BLaER1 (cell line): ENCODE measurements around the gene PLIN1.

Source experiments
- H3K27ac ChIP-seq: shearing (Covaris generic); formaldehyde crosslinking; 2 replicates; pipeline ENCODE4 v1.8.1; 2022
- H3K27me3 ChIP-seq: shearing (Covaris generic); formaldehyde crosslinking; 2 replicates; pipeline ENCODE4 v1.8.1; 2022
- H3K36me3 ChIP-seq: shearing (Covaris generic); formaldehyde crosslinking; 2 replicates; pipeline ENCODE4 v1.8.1; 2022
- H3K4me1 ChIP-seq: shearing (Covaris generic); formaldehyde crosslinking; 2 replicates; pipeline ENCODE4 v1.8.1; 2022
- H3K4me2 ChIP-seq: shearing (Covaris generic); formaldehyde crosslinking; 2 replicates; pipeline ENCODE4 v1.8.1; 2022
- H3K4me3 ChIP-seq: shearing (Covaris generic); formaldehyde crosslinking; 2 replicates; pipeline ENCODE4 v1.8.1; 2022
- H3K9ac ChIP-seq: shearing (Covaris generic); formaldehyde crosslinking; 2 replicates; pipeline ENCODE4 v1.8.1; 2022
- H3K9me3 ChIP-seq: shearing (Covaris generic); formaldehyde crosslinking; 2 replicates; pipeline ENCODE4 v1.8.1; 2022
- H4K20me1 ChIP-seq: shearing (Covaris generic); formaldehyde crosslinking; 2 replicates; pipeline ENCODE4 v1.8.1; 2022
- Cebpa-rat ChIP-seq: shearing (Covaris generic); IDR thresholded peaks from 2 replicates; pipeline ENCODE4 v1.8.1; 2022

PLIN1 gene

DNA sequence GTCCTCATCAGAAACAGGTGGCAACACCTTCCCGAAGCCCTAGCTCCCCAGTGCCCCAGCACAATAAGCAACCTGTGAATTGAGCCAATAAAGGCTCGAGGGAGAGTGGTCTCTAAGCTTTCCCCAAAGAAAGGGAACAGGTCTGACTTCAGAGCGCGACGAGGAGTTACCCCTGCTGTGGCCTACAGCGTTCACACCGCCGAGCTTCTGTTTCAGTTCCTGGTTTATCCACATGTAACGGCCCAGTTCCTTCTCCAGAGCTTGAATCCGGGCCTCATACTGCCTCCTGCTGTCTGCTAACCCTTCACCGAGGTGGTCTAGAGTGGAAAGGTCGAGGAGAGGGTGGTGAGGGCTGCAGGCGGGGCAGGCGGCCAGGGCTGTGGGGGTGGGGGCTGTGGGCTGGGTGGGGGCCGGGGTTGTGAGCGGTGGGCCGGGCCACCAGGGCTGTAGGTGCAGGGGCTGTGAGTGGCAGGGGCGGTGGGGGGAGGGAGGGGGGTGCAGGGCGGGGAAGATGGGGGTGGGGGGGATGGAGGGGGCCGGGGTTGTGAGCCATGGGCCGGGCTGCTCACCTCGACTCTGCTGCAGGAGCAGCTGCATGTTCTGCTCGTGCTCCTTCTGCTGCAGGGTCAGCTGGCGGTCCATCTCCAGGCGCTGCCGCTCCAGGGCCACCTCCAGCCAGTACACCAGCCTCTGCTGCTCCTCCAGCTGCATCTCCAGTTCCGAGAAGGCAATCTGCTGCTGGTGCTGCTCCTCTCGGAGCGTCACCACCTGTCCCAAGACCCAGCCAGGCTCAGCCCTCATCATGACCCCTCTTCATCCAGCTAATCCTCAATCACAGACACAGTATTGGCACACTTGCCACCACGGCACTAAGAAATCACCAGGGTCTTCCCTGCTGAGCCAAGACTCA, 50.1 kb downstream of the PLIN1 start:
- H3K4me3 ChIP-seq, result no peak overlapping the region
- H3K9me3 ChIP-seq, result peaks cover 30% of the 10 kb centered on the region
- H3K27me3 ChIP-seq, result no peaks in the 10 kb centered on the region
- peaks cover 98% of the 10 kb centered on the region for H3K36me3 ChIP-seq
- peak overlapping the region; percentile 49 for H3K4me2 ChIP-seq
- H3K9ac ChIP-seq, result no peak overlapping the region
- H3K4me1 ChIP-seq, result peaks cover 25% of the 10 kb centered on the region
- TF ChIP-seq Cebpa-rat, result no peak
- peaks cover 23% of the 10 kb centered on the region; the same call in 1 of the 2 replicates for H4K20me1 ChIP-seq
- H3K27ac ChIP-seq, result peak overlapping the region; percentile 62; the same call in 1 of the 2 replicates

DNA sequence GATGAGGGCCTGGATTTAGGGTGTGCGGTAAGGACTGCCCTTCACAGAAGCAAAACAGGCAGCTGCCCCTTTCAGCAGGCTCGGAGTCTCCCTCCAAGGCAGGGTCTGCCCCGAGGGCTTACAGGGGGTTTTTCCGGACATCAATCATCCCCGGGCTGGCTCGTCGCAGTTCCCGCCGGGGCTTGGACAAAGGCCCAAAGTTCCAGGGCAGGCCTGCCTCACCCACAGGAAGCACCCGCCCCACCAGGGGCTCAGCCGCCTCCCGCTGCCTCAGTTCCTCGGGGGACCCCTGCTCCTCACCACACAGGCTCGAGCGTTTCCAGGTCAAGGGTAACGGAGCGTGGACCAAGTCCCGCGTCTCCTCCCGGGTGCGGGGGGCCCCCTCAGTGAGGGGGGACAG, 50.9 kb downstream of the PLIN1 start:
- Histone ChIP-seq H3K9ac (no peak overlapping the region), H3K4me1 (peaks cover 25% of the 10 kb centered on the region), H3K27me3 (no peaks in the 10 kb centered on the region), H3K4me2 (peak overlapping the region; percentile 49), H3K36me3 (peaks cover 98% of the 10 kb centered on the region), H3K27ac (peak overlapping the region; percentile 62), H4K20me1 (peaks cover 23% of the 10 kb centered on the region; the same call in 1 of the 2 replicates), H3K4me3 (no peak overlapping the region), H3K9me3 (peaks cover 22% of the 10 kb centered on the region)
- no peak for TF ChIP-seq Cebpa-rat

- peaks cover 14% of the 10 kb centered on the region; the same call in 1 of the 2 replicates for H3K9me3 ChIP-seq
- no peak overlapping the region for H3K27ac ChIP-seq
- no peak overlapping the region for H3K9ac ChIP-seq
- peaks cover 98% of the 10 kb centered on the region for H3K36me3 ChIP-seq
- peaks cover 23% of the 10 kb centered on the region; the same call in 1 of the 2 replicates for H4K20me1 ChIP-seq
- H3K4me3 ChIP-seq, result no peak overlapping the region
- peaks cover 25% of the 10 kb centered on the region for H3K4me1 ChIP-seq
- TF ChIP-seq Cebpa-rat, result no peak
- no peaks in the 10 kb centered on the region for H3K27me3 ChIP-seq
- H3K4me2 ChIP-seq, result peak overlapping the region; percentile 3; the same call in 1 of the 2 replicates
Observed at GRCh38 chr15:89627256-89627970, 51.8 kb downstream of the PLIN1 start.

- no peak overlapping the region for H3K27ac ChIP-seq
- H4K20me1 ChIP-seq, result peaks cover 23% of the 10 kb centered on the region; the same call in 1 of the 2 replicates
- H3K4me2 ChIP-seq, result no peak overlapping the region
- no peak overlapping the region for H3K4me3 ChIP-seq
- H3K9me3 ChIP-seq, result no peaks in the 10 kb centered on the region
- no peak for TF ChIP-seq Cebpa-rat
- H3K4me1 ChIP-seq, result peaks cover 25% of the 10 kb centered on the region
- H3K9ac ChIP-seq, result no peak overlapping the region
- H3K27me3 ChIP-seq, result no peaks in the 10 kb centered on the region
- peaks cover 98% of the 10 kb centered on the region for H3K36me3 ChIP-seq
Observed at GRCh38 chr15:89625716-89626115, 53.5 kb downstream of the PLIN1 start.

- peaks cover 19% of the 10 kb centered on the region for H3K4me1 ChIP-seq
- H3K4me3 ChIP-seq, result no peak overlapping the region
- H4K20me1 ChIP-seq, result peaks cover 23% of the 10 kb centered on the region; the same call in 1 of the 2 replicates
- no peaks in the 10 kb centered on the region for H3K9me3 ChIP-seq
- H3K4me2 ChIP-seq, result no peak overlapping the region
- no peak overlapping the region for H3K27ac ChIP-seq
- H3K9ac ChIP-seq, result no peak overlapping the region
- H3K27me3 ChIP-seq, result no peaks in the 10 kb centered on the region
- TF ChIP-seq Cebpa-rat, result no peak
- peaks cover 100% of the 10 kb centered on the region for H3K36me3 ChIP-seq
Observed at GRCh38 chr15:89623165-89623564, 56.0 kb downstream of the PLIN1 start.

DNA sequence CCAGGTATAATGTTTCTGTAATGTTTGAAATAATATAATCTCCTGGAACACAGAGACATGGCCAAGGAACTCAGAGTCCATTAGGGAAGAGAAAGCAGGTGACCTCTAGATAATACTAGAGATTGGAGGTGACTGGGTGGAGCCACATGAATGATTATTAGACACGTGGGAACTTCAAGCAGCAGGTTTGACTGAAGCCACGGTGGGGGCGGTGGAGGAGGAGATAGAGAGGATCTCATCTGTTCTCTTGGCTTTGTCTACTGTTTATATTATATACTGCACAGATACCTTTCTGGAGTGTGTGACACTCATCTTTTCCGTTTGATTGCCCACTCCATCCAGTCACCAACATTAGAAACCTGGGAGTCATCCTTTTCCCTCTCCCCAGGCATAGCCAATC, 57.6 kb downstream of the PLIN1 start:
- Histone ChIP-seq H3K9ac (no peak overlapping the region), H3K36me3 (peaks cover 100% of the 10 kb centered on the region), H3K27ac (no peak overlapping the region), H3K27me3 (no peaks in the 10 kb centered on the region), H3K4me2 (no peak overlapping the region), H3K9me3 (no peaks in the 10 kb centered on the region), H3K4me1 (peaks cover 2% of the 10 kb centered on the region; the same call in 1 of the 2 replicates), H4K20me1 (peaks cover 16% of the 10 kb centered on the region; the same call in 1 of the 2 replicates), H3K4me3 (no peak overlapping the region)
- TF ChIP-seq Cebpa-rat, result no peak

DNA sequence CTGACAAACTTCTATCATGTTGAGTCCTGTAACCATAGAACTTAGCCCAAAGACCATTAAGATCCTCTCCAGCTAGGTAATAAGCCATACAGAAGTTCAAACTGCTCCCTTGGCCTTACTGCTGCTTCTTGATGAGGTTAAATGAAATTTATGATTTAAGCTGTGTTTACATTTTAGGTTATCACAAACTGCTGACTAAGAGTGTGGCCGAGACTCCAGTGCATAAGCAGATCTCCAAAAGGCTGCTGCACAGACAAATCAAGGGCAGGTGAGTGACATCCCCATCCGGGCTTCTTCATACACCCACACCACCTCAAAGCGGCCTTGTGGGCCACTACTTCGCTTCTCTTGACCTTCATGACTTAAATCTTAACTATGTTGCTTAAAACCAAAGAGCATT, 62.9 kb downstream of the PLIN1 start:
- Histone ChIP-seq H3K27ac (no peak overlapping the region), H3K36me3 (peaks cover 99% of the 10 kb centered on the region), H3K4me1 (no peaks in the 10 kb centered on the region)

GRCh38 chr15:89615135-89615534, 64.0 kb downstream of the PLIN1 start:
- Histone ChIP-seq H3K27me3 (no peaks in the 10 kb centered on the region), H3K9me3 (peaks cover 22% of the 10 kb centered on the region), H3K4me3 (no peak overlapping the region), H3K9ac (no peak overlapping the region), H3K4me2 (no peak overlapping the region), H3K4me1 (no peaks in the 10 kb centered on the region), H4K20me1 (no peaks in the 10 kb centered on the region), H3K27ac (no peak overlapping the region), H3K36me3 (peaks cover 99% of the 10 kb centered on the region)
- no peak for TF ChIP-seq Cebpa-rat

More for the DNA sequence above, 62.9 kb downstream of the PLIN1 start:
- Histone ChIP-seq H3K4me2 (no peak overlapping the region), H3K27me3 (no peaks in the 10 kb centered on the region), H4K20me1 (no peaks in the 10 kb centered on the region), H3K4me3 (no peak overlapping the region), H3K9ac (no peak overlapping the region), H3K9me3 (peaks cover 20% of the 10 kb centered on the region)
- TF ChIP-seq Cebpa-rat, result no peak
